Activated T-helper 1 cell treated with Interleukin-2 at 50 U/mL for 16 hours (primary cell): ENCODE data around the gene KRT75.

Source experiments
- DNase-seq: peaks from one replicate; pipeline ENCODE4 v3.0.0-alpha.2; 2020; ENCODE audit warnings: low read depth

KRT75 gene

DNA sequence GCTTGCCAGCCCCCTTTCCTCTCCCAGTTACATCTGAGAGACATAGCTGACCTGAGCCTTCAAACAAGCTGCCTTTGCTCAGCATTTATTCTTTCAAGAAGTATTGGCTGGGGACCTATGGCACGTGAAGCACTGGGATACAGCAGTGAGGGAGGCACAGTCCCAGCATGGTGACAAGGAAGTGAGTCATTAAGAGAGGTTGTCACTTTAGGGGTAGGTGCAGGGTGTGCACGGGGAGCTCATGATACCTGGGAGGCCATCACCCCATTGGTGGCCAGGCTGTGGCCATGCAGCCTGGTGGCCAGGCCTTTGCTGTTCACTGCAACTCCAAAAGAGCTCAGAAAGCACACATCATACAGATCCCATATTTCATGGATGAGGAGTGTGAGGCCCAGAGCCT is 5.7 kb upstream of the KRT75 start:
- no peak for DNase-seq

DNA sequence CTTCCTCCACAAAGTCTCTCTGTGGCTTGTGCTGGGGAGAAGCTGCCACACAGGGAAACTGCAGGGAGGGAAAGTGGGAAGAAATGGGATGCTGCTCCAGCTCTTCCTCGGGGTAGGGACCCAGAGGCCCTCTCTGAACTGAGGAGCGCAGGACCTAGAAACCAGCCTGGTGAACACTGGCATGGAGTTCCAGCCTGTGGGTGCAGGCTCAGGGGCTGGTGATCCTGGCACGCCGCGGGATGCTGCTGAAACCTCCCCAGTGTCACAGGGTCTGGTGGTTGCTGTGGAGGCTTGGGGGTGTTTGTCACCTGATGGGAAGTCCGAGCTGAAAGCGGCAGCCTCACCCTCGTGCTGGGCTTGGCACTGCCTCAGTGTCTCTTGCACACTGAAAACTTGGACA is 5.2 kb upstream of the KRT75 start:
- DNase-seq, result no peak

DNA sequence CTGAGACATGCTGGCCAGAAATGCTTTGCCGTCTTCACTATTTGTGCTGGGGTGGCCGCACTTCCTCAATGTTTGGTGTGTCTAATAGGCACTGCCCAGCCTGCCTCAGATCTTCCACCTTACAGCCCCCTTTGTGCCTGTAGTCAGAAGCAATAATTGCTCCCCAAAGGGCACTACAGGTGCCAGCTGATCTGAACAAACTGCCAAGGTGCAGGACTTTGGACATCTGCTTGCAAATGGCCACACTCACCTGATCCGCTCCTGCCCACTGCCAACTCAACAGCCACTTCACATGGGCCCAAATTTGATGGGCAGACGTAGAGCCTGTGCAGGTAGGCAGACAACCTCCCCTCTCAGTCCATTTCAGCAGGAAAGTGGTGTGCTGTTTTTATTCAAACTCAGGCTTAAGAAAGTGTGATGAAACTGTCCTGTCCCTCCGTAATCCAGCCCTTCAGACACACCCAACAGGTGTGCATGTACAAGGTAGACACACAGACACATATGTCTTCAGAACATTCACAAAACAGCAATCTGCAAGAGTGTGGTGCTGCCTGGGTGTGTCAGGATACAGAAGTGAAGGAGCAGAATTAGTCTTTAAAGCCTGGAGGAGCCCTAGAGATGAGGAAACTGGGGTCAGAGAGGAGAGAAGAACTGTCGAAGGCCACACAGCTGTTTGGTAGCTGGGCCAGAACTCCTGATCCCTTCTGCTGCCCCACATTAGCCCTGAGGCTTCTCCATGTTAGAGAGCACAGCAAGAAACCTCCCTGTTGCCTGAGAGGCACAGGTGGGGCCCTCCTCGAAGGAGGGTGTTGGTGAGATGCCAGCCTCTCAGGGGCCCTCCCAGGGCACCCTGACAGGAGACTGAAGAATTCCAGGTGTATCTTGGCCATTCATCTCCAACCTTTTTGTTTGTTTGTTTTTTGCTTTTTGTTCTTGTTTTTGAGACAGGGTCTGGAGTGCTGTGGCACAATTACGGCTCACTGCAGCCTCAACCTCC is 4.4 kb upstream of the KRT75 start:
- no peak for DNase-seq

- DNase-seq, result no peak
Measured at GRCh38 chr12:52437508-52437907, 3.3 kb upstream of the KRT75 start.

GRCh38 chr12:52436828-52437474 is 2.8 kb upstream of the KRT75 start:
- DNase-seq, result no peak

DNA sequence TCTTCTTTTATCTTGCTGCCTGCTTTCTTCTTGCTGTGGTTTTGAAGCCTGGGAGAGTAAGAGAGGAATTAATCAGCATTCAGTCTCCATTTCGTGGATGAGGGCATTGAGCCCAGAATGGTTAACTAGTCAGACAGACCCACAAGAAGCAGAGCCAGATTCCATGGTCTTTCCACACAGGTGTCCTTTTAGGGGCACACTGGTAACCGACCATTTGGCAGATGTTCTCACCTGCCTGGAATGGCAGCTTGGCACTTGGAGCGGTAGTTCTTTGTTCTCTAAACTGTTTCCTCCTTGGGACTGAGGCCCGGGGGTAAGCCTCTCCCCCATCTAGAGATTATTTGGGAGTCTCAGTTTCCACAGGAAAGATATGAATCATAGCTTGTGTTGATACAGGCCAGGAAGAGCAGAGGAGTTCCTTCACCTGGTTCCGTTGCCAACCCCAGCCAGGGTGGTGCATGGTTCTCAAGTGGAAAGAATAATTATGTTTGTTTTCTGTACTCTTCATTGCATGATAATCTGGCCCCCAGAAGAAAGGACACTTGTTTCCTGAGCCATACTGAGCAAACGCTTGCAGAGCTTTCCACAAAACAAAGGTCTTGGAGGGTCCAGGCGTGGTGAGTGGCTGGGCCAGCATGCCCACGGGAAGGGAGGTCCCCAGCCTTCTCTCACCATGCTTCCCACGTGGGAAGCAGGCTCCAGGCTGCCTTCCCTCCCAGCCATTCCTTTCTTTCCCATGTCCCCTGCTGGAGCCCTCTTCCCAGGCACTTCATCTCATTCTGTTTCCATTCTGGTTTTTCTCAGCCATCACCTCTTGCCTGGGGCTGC is 2.0 kb upstream of the KRT75 start:
- DNase-seq, result no peak

- DNase-seq, result no peak
Measured at GRCh38 chr12:52435659-52435999, 1.5 kb upstream of the KRT75 start.

GRCh38 chr12:52434760-52435530 is 774 bp upstream of the KRT75 start:
- no peak for DNase-seq

GRCh38 chr12:52433501-52434080 is 580 bp downstream of the KRT75 start:
- no peak for DNase-seq

- no peak for DNase-seq
Measured at GRCh38 chr12:52432559-52433207, 1.5 kb downstream of the KRT75 start.

DNA sequence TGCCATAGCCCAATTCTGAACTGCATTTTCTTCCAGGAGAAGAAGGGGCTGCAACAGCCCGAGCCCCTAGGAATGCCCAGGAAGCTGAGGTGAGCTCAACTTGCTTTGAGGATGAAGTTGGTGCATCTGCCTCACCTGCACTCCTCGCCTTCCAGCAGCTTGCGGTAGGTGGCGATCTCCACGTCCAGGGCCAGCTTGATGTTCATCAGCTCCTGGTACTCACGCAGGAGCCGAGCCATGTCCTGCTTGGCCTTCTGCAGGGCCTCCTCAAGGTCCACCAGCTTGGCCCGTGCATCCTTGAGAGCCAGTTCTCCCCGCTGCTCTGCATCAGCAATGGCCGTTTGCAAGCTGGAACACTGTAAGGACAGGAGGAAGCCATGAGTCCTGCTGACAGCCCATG is 6.0 kb downstream of the KRT75 start:
- no peak for DNase-seq

- DNase-seq, result no peak
Measured at GRCh38 chr12:52427083-52427482, 7.1 kb downstream of the KRT75 start.

DNA sequence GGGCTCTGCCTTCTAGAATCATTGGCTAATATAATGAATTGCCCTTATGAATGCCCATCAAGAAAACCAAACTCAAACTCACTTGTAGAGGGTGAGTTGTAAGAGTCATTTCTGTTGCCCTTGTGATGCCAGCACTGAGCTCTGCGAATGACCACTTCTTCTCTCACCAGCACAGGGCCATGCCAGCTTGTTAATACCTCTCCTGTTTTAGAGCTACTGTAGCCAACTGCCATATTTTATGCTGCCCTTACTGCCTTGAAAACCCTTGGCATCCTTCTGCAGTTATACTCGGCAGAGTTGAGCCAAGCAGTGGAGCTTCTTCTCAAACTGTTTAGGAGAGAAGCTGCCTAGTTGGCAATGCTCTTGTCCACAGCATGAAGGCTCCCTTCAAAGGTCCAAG is 8.1 kb downstream of the KRT75 start:
- DNase-seq, result no peak

DNA sequence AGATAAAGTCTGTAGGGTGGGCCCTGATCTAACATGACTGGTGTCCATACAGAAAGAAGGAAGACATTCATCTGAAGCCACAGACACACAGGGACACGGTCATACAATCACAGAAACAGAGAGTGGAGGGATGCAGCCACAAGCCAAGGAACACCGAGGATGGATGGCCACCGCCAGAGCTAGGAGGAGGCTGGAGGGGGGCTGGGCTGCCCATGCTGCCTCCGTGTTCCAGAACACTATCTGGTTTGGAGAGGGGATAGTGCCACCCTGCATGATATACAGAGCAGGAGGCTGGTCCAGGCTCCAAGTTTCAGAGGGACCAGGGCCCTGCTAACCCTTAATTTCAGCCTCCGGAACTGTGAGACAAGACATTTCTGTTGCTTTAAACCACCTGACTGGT is 8.7 kb downstream of the KRT75 start:
- DNase-seq, result no peak

DNA sequence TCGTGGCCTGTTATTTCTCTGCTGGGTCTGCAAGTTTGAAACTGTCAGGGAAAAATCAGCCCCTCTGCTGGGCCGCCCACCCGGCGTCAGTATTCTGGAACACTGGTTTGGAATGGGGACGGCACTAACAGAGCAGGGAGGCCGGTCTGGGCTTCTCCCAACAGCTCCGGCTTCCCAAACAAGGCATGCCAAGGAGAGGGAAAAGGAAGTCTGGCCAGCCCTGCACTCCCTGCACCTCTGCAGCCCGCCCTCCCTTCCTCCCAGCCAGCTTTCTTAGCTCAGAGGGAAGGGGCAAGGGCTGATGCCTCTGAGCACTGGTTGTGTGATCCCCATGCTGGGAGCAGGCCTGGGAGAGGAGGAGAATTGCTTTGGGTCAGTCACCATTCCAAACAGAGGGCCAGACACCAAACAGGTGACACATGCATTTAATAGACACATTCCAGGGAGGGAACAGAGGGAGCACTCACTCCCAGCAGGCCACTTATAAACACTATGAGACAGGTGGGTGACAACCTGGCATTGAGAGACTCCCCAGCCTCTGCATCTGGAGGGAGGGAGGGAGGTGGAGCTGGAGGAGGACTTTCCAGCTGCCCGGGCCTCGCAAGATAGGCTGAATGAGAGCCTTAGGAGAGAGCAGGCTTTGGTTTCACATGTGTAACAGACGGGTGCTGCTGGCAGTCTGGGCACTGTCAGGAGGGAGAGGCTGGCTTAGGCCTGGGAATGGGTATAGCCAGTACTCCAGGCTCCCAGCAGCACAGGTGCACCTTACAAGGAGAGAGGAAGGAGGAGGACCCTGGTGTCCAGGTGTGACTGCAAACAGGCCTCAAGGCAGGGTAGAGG is 10.3 kb downstream of the KRT75 start:
- no peak for DNase-seq

GRCh38 chr12:52423035-52423434 is 11.1 kb downstream of the KRT75 start:
- DNase-seq, result no peak

- no peak for DNase-seq
Measured at GRCh38 chr12:52419656-52420055, 14.5 kb downstream of the KRT75 start.

- DNase-seq, result no peak
Measured at GRCh38 chr12:52418576-52419110, 15.5 kb downstream of the KRT75 start.

DNA sequence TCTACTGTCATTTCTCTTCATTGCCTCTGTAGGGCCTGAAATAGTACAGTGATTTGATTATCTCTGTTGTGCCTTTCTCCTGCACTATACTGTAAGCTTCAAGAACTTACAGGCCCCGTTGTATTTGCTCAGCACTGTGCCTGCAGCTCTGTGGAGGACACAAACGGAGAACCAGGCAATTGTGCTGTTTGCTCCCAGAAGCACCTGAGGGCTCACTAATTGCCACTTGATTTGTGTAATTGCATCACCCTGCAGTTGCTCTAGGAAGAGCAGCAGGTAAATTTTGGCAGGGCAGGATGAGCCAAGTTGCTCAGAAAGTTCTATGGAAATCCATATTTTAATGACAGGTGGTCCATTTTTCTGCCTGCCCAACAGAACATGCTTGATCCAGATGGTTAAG is 16.4 kb downstream of the KRT75 start:
- no peak for DNase-seq

GRCh38 chr12:52416795-52417194 is 17.4 kb downstream of the KRT75 start:
- DNase-seq, result no peak
